Lower leg skin (tissue), 4 donors: Measurements from ENCODE around the gene CACNA1B. TPM values are rescaled to one million over a fixed set of nuclear protein-coding genes. Genes with fewer than 3 reads are reported as not detected.

Experiments
- DNase-seq, 2 donors: peaks; one replicate each; pipeline ENCODE4 v3.0.0-alpha.2; 2019; ENCODE audit warnings: low spot score in 2 of 2
- H3K4me3 ChIP-seq: fragments of 200-600 bp; sonication (generic); 2 replicates; pipeline ENCODE4 v1.5.1; 2017; ENCODE audit warnings: mild to moderate bottlenecking, low read depth; ENCODE audit not compliant: poor library complexity, severe bottlenecking
- POLR2A ChIP-seq, 2 donors: fragments of 450-650 bp; IDR thresholded peaks; one replicate each; pipeline ENCODE4 v1.6.1; 2016 to 2017; ENCODE audit warnings: antibody characterized with exemption in 2 of 2, mild to moderate bottlenecking in 1 of 2, moderate library complexity in 1 of 2
- WGBS, 2 donors: methylation state at CpG; one replicate each; pipeline ENCODE4 v1.1.5; 2018; 5-methylcytosine and 5-hydroxymethylcytosine counted together
- intact Hi-C: fragments of 100-400 bp; cut with DNase I; formaldehyde crosslinking; loops from one replicate; pipeline ENCODE4 v1.15.0; 2023; ENCODE audit warnings: low total_unique reads
- total RNA-seq, 4 donors: library from RNA; depleted of rRNA; stranded (reverse); fragments of >200 nt; gene quantifications; one replicate each; pipeline ENCODE4 v1.1.0, GENCODE V29; 2016
- TF ChIP-seq, protein P1 (sequence below), 3 donors: fragments of 450-650 bp; IDR thresholded peaks; one replicate each; pipeline ENCODE4 v1.5.1; 2016; ENCODE audit warnings: antibody characterized with exemption in 3 of 3, mild to moderate bottlenecking in 3 of 3, moderate library complexity in 2 of 3

CACNA1B gene
- total RNA-seq, 4 donors from 2014 or later = not detected

- WGBS, 2 donors = 82 to 90% methylated on average over 14 of the region's 14 CpGs
- peak in 1 of 2 donors; percentile 48 for DNase-seq
- TF ChIP-seq POLR2A (IDR thresholded peaks at IDR 0.05) = no peak
- TF ChIP-seq, protein P1, sequence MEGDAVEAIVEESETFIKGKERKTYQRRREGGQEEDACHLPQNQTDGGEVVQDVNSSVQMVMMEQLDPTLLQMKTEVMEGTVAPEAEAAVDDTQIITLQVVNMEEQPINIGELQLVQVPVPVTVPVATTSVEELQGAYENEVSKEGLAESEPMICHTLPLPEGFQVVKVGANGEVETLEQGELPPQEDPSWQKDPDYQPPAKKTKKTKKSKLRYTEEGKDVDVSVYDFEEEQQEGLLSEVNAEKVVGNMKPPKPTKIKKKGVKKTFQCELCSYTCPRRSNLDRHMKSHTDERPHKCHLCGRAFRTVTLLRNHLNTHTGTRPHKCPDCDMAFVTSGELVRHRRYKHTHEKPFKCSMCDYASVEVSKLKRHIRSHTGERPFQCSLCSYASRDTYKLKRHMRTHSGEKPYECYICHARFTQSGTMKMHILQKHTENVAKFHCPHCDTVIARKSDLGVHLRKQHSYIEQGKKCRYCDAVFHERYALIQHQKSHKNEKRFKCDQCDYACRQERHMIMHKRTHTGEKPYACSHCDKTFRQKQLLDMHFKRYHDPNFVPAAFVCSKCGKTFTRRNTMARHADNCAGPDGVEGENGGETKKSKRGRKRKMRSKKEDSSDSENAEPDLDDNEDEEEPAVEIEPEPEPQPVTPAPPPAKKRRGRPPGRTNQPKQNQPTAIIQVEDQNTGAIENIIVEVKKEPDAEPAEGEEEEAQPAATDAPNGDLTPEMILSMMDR (IDR thresholded peaks at IDR 0.05) = no peak
- H3K4me3 ChIP-seq = no peak overlapping the region
- intact Hi-C loops = no loop called here
These were observed 193.7 kb downstream of the CACNA1B start for GRCh38 chr9:138071292-138071691.

GRCh38 chr9:138071731-138072130 is 194.1 kb downstream of the CACNA1B start:
- intact Hi-C loops = no loop called here
- no peak for TF ChIP-seq POLR2A (IDR thresholded peaks at IDR 0.05)
- TF ChIP-seq, protein P1 (IDR thresholded peaks at IDR 0.05) = no peak
- H3K4me3 ChIP-seq = no peak overlapping the region
- WGBS, 2 donors = 88 to 89% methylated on average over 6 of the region's 6 CpGs
- DNase-seq = no peak

- intact Hi-C loops = no loop called here
- WGBS, 2 donors = 49 to 55% methylated on average over 11 to 12 of the region's 12 CpGs
- peak in 1 of 2 donors; percentile 75 for DNase-seq
- no peak for TF ChIP-seq POLR2A (IDR thresholded peaks at IDR 0.05)
- TF ChIP-seq, protein P1 (IDR thresholded peaks at IDR 0.05) = no peak
- H3K4me3 ChIP-seq = no peak overlapping the region
These were observed 194.7 kb downstream of the CACNA1B start for GRCh38 chr9:138072161-138072842.

GRCh38 chr9:138072897-138073296 is 195.3 kb downstream of the CACNA1B start:
- no peak for TF ChIP-seq POLR2A (IDR thresholded peaks at IDR 0.05)
- TF ChIP-seq, protein P1 (IDR thresholded peaks at IDR 0.05) = no peak
- DNase-seq = peak in 1 of 2 donors; percentile 37
- intact Hi-C loops = no loop called here
- H3K4me3 ChIP-seq = no peak overlapping the region
- 44 to 56% methylated on average over 9 of the region's 9 CpGs for WGBS, 2 donors

DNA sequence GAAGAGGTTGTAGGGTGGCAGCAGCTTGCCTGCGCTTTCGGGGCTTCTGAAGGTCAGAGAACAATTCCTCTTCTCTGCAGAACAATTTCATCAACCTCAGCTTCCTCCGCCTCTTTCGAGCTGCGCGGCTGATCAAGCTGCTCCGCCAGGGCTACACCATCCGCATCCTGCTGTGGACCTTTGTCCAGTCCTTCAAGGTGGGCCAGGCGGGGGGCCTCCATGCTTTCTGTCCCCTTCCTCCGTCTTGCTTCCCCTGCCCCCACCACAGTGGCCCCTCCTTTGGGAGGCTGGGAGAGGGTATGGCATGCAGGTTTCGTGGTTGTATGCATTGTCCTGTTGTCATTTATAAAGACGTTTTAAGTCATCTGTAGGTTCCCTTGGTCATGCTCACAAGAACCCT is 195.8 kb downstream of the CACNA1B start:
- 85 to 86% methylated on average over 12 of the region's 12 CpGs for WGBS, 2 donors
- TF ChIP-seq POLR2A (IDR thresholded peaks at IDR 0.05) = no peak
- TF ChIP-seq, protein P1 (IDR thresholded peaks at IDR 0.05) = no peak
- intact Hi-C loops = no loop called here
- peak in 1 of 2 donors; percentile 78 for DNase-seq
- H3K4me3 ChIP-seq = no peak overlapping the region

DNA sequence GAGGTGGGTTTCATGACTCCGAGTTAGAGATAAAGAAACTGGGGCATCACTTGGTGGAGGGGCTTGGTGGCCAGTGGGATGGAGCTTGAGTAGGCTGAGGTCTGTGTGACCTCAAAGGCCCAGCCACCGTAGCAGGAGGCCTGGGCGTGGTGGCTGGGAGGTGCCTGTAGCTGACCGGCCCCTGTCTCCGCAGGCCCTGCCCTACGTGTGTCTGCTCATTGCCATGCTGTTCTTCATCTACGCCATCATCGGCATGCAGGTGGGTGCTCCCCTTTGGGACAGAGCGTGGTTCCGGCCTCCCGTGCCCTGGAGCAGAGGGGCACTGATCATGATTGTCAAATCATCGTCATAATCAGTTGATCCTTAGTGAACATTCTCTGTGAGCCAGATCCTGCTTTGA is 196.2 kb downstream of the CACNA1B start:
- 89 to 91% methylated on average over 12 of the region's 12 CpGs for WGBS, 2 donors
- intact Hi-C loops = no loop called here
- DNase-seq = peak in 1 of 2 donors; percentile 77
- no peak overlapping the region for H3K4me3 ChIP-seq
- TF ChIP-seq POLR2A (IDR thresholded peaks at IDR 0.05) = no peak
- TF ChIP-seq, protein P1 (IDR thresholded peaks at IDR 0.05) = no peak
